GM06990 (cell line): ENCODE data around the gene EFNA4.

Experiments
- DNase-seq: peaks from one replicate; pipeline ENCODE4 v3.0.0-alpha.2; 2011; ENCODE audit not compliant: insufficient read length; ENCODE audit errors: extremely low read depth
- H3K27me3 ChIP-seq: replicated peaks from 2 replicates; pipeline ENCODE4 v1.6.0; 2011; ENCODE audit warnings: low read length; ENCODE audit not compliant: control insufficient read depth, insufficient read depth
- H3K36me3 ChIP-seq: 2 replicates; pipeline ENCODE4 v1.5.1; 2011; ENCODE audit warnings: low read length; ENCODE audit not compliant: control insufficient read depth, insufficient read depth
- H3K4me3 ChIP-seq: replicated peaks from 2 replicates; pipeline ENCODE4 v1.5.1; 2011; ENCODE audit warnings: low read depth, mild to moderate bottlenecking, control low read depth, low read length
- TF ChIP-seq, protein P1 (sequence below): IDR thresholded peaks from 2 replicates; pipeline ENCODE4 v1.5.1; 2011; ENCODE audit warnings: low read length, control low read depth, mild to moderate bottlenecking, inconsistent platforms; ENCODE audit not compliant: insufficient read depth, poor library complexity, severe bottlenecking

EFNA4 gene

DNA sequence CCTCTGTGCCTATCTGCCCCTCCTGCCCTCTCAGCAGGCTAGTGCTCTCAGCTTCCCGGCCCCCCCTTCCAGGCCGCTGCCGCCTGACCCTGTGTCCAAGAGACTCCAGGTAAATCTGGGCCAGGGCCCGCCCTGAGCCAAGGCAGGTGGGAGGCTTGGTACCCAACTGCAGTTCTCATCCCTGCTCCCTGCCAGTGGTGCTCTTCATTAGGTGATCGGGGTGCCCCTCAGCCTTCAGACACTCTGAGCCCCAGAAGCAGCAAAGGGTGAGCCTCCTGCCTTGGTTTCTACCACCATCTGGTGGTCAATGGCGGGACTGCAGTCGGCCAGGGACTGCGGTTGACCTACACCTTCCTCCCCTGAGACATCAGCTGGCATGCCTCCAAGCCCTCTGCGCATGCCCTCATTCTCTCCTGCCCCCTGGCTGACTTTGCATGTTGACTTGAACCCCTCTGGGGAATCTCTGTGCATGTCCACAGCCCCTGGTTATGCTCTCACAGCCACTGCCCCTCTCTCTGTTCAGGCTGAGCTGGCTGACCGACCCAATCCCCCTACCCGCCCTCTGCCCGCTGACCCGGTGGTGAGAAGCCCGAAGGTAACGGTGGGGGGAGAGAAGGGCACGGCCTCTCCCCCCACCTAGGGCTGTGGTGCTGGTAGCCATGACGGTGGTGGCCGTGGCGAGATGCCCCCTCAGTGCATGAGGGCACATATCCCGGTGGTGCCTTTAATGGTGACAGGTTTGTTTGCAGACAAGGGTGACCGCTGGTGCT, 2.0 kb upstream of the EFNA4 start:
- H3K36me3 ChIP-seq: no peaks in the 10 kb centered on the region
- H3K27me3 ChIP-seq: no peaks in the 10 kb centered on the region
- H3K4me3 ChIP-seq: peak overlapping the region; percentile 38
- DNase-seq: peak; percentile 85
- TF ChIP-seq, protein P1, sequence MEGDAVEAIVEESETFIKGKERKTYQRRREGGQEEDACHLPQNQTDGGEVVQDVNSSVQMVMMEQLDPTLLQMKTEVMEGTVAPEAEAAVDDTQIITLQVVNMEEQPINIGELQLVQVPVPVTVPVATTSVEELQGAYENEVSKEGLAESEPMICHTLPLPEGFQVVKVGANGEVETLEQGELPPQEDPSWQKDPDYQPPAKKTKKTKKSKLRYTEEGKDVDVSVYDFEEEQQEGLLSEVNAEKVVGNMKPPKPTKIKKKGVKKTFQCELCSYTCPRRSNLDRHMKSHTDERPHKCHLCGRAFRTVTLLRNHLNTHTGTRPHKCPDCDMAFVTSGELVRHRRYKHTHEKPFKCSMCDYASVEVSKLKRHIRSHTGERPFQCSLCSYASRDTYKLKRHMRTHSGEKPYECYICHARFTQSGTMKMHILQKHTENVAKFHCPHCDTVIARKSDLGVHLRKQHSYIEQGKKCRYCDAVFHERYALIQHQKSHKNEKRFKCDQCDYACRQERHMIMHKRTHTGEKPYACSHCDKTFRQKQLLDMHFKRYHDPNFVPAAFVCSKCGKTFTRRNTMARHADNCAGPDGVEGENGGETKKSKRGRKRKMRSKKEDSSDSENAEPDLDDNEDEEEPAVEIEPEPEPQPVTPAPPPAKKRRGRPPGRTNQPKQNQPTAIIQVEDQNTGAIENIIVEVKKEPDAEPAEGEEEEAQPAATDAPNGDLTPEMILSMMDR: peak; percentile 98

GRCh38 chr1:155062151-155062686, 1.3 kb upstream of the EFNA4 start:
- no peaks in the 10 kb centered on the region for H3K36me3 ChIP-seq
- DNase-seq: no peak
- TF ChIP-seq, protein P1: no peak
- no peaks in the 10 kb centered on the region for H3K27me3 ChIP-seq
- no peak overlapping the region; the same call in 1 of the 2 replicates for H3K4me3 ChIP-seq

GRCh38 chr1:155062702-155063411, 683 bp upstream of the EFNA4 start:
- H3K4me3 ChIP-seq: peak overlapping the region; percentile 80
- H3K27me3 ChIP-seq: no peaks in the 10 kb centered on the region
- no peaks in the 10 kb centered on the region for H3K36me3 ChIP-seq
- TF ChIP-seq, protein P1: peak; percentile 98
- peak; percentile 77 for DNase-seq

DNA sequence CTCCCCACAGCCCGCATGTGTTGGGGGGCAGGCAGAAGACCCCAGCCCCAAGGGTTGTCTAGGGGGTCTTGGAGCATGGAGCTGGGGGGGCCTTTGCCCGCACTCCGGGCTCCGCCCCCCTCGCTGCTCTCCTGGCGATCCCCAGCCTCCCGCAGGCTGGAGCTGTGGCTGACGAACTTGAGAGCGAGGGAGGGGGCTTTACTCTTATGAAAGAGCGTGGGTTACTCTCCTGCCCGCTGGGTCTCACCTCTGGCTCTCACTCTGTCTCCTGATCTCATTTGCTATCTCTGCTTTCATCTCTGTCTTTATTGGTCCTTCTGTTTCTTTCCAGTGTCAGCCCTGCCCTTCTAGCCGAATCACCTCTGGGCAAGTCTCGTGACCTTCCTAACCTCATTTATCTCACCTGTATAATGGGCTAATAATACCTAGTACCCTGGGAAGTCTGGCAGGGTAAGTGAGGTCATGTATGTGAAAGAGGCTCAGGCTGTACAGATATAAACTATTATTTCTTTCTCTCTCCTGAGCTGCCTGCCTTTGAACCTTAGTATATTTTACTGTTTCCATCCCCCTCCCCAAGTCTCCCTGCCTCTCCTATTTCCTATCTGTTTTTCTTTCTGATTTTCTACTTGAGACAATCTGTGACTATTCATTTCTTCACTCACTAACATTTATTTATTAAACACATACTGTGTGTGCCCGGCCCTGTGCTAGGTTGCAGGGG, 731 bp downstream of the EFNA4 start:
- no peaks in the 10 kb centered on the region for H3K27me3 ChIP-seq
- TF ChIP-seq, protein P1: no peak
- peak; percentile 42 for DNase-seq
- H3K36me3 ChIP-seq: 0 out of 2 replicates have a peak, but pooled peaks cover 2% of the 10 kb centered on the region
- H3K4me3 ChIP-seq: peak overlapping the region; percentile 80

DNA sequence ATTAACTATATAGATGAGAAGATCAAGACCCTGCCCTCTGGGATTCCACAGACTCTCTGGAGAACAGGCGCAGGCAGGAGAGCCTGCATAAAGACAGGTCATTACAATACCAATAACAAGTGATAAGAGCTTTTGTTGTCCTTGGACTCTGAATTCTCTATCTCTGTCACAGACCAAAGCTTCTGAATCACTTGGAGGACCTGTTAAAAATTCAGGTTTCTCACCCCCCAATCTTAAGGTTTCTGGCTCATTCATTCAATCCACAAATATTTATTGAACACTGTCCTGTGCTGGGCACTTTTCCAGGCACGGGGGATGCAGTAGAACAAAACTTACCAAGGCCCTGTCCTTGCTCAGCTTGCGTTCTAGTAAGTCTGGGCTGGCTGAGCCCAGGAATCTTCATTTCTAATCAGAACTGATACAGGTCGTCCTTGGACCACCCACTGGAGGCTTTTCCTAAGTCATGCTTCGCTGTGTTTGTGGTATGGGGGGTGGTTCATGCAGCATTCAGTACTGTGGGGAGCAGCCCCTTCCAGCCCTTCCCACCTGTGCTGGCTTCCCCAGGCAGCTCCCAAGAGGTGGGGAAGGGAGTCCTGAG, 1.4 kb downstream of the EFNA4 start:
- Histone ChIP-seq H3K36me3 (0 out of 2 replicates have a peak, but pooled peaks cover 2% of the 10 kb centered on the region), H3K27me3 (no peaks in the 10 kb centered on the region), H3K4me3 (no peak overlapping the region)
- no peak for DNase-seq
- TF ChIP-seq, protein P1: no peak
